Measurements from ENCODE around the gene TMEM201. TPM values are rescaled to one million over a fixed set of nuclear protein-coding genes. Genes with fewer than 3 reads are reported as not detected.

The TMEM201 gene
- total RNA-seq, 1 experiment from 2014 or later = 7.0 TPM

GRCh38 chr1:9580942-9581341 is 7.8 kb upstream of the TMEM201 start:
- DNase-seq (ENCODE audit: low read depth) = no peak

- DNase-seq (ENCODE audit: low read depth) = no peak
Measured at GRCh38 chr1:9586147-9586766, 2.5 kb upstream of the TMEM201 start.

GRCh38 chr1:9589144-9589718 is 520 bp downstream of the TMEM201 start:
- DNase-seq (ENCODE audit: low read depth) = peak; percentile 42

- DNase-seq (ENCODE audit: low read depth) = no peak
Measured at GRCh38 chr1:9589719-9590157, 1.0 kb downstream of the TMEM201 start.

- DNase-seq (ENCODE audit: low read depth) = no peak
Measured at GRCh38 chr1:9590201-9590600, 1.5 kb downstream of the TMEM201 start.

GRCh38 chr1:9590945-9591668 is 2.4 kb downstream of the TMEM201 start:
- no peak for DNase-seq (ENCODE audit: low read depth)

GRCh38 chr1:9591669-9592509 is 3.2 kb downstream of the TMEM201 start:
- DNase-seq (ENCODE audit: low read depth) = no peak

GRCh38 chr1:9592510-9593075 is 3.9 kb downstream of the TMEM201 start:
- DNase-seq (ENCODE audit: low read depth) = no peak

- DNase-seq (ENCODE audit: low read depth) = no peak
Measured at GRCh38 chr1:9593147-9593491, 4.4 kb downstream of the TMEM201 start.

- peak; percentile 74 for DNase-seq (ENCODE audit: low read depth)
Measured at GRCh38 chr1:9593492-9594465, 5.1 kb downstream of the TMEM201 start.

- DNase-seq (ENCODE audit: low read depth) = no peak
Measured at GRCh38 chr1:9594471-9595155, 5.9 kb downstream of the TMEM201 start.

- no peak for DNase-seq (ENCODE audit: low read depth)
Measured at GRCh38 chr1:9595156-9595967, 6.7 kb downstream of the TMEM201 start.

GRCh38 chr1:9595968-9596340 is 7.2 kb downstream of the TMEM201 start:
- DNase-seq (ENCODE audit: low read depth) = no peak

GRCh38 chr1:9596415-9597123 is 7.9 kb downstream of the TMEM201 start:
- no peak for DNase-seq (ENCODE audit: low read depth)

- DNase-seq (ENCODE audit: low read depth) = no peak
Measured at GRCh38 chr1:9597361-9598315, 8.9 kb downstream of the TMEM201 start.

- DNase-seq (ENCODE audit: low read depth) = no peak
Measured at GRCh38 chr1:9598316-9598700, 9.6 kb downstream of the TMEM201 start.

- no peak for DNase-seq (ENCODE audit: low read depth)
Measured at GRCh38 chr1:9599741-9600140, 11.0 kb downstream of the TMEM201 start.

Data from RPMI7951 (cell line).